ENCODE measurements around the gene UQCR11. TPM values are rescaled to one million over a fixed set of nuclear protein-coding genes. Genes with fewer than 3 reads are reported as not detected.

Gene UQCR11
- total and polyA plus RNA-seq, 3 donors from 2014 or later, result 45.8 to 105 (median 60.8) TPM

DNA sequence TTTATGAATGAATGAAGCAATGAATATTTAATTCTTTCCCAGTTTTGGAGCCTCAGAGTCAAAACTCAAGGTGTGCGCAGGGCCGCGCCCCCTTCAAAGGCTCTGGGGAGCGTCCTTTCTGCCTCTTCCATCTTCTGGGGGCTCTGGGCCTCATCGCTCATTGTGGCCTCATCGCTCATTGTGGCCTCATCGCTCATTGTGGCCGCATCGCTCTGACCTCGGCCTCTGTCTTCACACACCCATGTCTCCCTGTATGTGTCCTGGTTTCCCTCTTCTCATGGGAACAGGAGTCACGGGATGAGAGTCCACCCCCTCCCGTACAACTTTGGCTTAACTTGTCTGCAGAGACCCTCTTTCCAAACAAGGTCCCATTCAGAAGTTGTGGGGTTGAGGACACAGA, 33.9 kb downstream of the UQCR11 start:
- whole genome bisulfite sequencing, 2 donors, result 88 to 91% methylated on average over 12 of the region's 12 CpGs
- DNase-seq, result no peak
- no peak overlapping the region for H3K27ac ChIP-seq

DNA sequence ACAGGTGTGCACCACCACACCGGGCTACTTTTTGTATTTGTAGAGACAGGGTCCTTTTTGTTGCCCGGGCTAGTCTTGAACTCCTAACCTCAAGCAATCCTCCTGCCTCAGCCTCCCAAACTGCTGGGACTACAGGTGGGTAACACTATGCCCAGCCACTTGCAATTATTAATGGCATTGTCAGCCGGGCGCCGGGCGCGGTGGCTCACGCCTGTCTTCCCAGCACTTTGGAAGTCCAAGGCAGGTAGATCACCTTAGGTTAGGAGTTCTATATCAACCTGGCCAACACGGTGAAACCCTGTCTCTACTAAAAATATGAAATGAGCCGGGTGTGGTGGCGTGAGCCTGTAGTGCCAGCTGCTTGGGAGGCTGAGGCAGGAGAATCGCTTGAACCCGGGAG, 34.4 kb downstream of the UQCR11 start:
- Histone ChIP-seq H3K9me3 (no peaks in the 10 kb centered on the region), H3K4me3 (no peak overlapping the region), H3K4me1 (peaks cover 6% of the 10 kb centered on the region), H3K36me3 (ENCODE audit: low read depth, missing control alignments) (no peaks in the 10 kb centered on the region), H3K27ac (no peak overlapping the region), H3K27me3 (no peaks in the 10 kb centered on the region)
- intact Hi-C loops (cut with DNase I; ENCODE audit: low total_unique reads), result no loop called here
- no peak for DNase-seq
- 93 to 97% methylated on average over 13 of the region's 13 CpGs for WGBS, 2 donors
- TF ChIP-seq POLR2A (IDR thresholded peaks at IDR 0.05), result no peak
- TF ChIP-seq, protein P1, sequence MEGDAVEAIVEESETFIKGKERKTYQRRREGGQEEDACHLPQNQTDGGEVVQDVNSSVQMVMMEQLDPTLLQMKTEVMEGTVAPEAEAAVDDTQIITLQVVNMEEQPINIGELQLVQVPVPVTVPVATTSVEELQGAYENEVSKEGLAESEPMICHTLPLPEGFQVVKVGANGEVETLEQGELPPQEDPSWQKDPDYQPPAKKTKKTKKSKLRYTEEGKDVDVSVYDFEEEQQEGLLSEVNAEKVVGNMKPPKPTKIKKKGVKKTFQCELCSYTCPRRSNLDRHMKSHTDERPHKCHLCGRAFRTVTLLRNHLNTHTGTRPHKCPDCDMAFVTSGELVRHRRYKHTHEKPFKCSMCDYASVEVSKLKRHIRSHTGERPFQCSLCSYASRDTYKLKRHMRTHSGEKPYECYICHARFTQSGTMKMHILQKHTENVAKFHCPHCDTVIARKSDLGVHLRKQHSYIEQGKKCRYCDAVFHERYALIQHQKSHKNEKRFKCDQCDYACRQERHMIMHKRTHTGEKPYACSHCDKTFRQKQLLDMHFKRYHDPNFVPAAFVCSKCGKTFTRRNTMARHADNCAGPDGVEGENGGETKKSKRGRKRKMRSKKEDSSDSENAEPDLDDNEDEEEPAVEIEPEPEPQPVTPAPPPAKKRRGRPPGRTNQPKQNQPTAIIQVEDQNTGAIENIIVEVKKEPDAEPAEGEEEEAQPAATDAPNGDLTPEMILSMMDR (IDR thresholded peaks at IDR 0.05), result no peak

More for the DNA sequence above, 33.9 kb downstream of the UQCR11 start:
- no peak overlapping the region for H3K4me3 ChIP-seq
- no peak for TF ChIP-seq POLR2A (IDR thresholded peaks at IDR 0.05)
- TF ChIP-seq, protein P1 (IDR thresholded peaks at IDR 0.05), result no peak
- no peaks in the 10 kb centered on the region for H3K36me3 ChIP-seq (ENCODE audit: low read depth, missing control alignments)
- H3K27me3 ChIP-seq, result no peaks in the 10 kb centered on the region
- intact Hi-C loops (cut with DNase I; ENCODE audit: low total_unique reads), result no loop called here
- no peaks in the 10 kb centered on the region for H3K9me3 ChIP-seq
- H3K4me1 ChIP-seq, result peaks cover 6% of the 10 kb centered on the region

DNA sequence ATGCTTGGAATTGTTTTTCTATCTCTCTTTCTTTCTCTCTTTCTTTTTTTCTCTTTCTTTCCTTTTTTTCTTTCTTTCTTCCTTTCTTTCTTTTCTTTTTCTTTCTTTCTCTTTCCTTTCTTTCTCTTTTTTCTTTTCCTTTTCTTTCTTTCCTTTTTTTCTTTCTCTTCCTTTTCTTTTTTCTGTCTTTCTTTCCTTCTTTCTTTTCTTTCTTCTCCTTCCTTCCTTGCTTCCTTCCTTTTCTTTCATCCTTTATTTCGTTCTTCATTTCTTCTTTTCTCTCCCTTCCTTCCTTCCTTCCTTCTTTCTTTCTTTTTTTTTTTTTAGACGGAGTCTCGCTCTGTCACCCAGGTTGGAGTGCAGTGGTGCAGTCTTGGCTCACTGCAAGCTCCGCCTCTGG, 35.3 kb downstream of the UQCR11 start:
- TF ChIP-seq POLR2A (IDR thresholded peaks at IDR 0.05), result no peak
- TF ChIP-seq, protein P1 (IDR thresholded peaks at IDR 0.05), result no peak
- Histone ChIP-seq H3K9me3 (no peaks in the 10 kb centered on the region), H3K27ac (no peak overlapping the region), H3K27me3 (no peaks in the 10 kb centered on the region), H3K36me3 (ENCODE audit: low read depth, missing control alignments) (no peaks in the 10 kb centered on the region), H3K4me1 (peaks cover 6% of the 10 kb centered on the region), H3K4me3 (no peak overlapping the region)
- WGBS, 2 donors, result 87 to 92% methylated on average over 4 of the region's 4 CpGs
- no peak for DNase-seq
- intact Hi-C loops (cut with DNase I; ENCODE audit: low total_unique reads), result no loop called here

DNA sequence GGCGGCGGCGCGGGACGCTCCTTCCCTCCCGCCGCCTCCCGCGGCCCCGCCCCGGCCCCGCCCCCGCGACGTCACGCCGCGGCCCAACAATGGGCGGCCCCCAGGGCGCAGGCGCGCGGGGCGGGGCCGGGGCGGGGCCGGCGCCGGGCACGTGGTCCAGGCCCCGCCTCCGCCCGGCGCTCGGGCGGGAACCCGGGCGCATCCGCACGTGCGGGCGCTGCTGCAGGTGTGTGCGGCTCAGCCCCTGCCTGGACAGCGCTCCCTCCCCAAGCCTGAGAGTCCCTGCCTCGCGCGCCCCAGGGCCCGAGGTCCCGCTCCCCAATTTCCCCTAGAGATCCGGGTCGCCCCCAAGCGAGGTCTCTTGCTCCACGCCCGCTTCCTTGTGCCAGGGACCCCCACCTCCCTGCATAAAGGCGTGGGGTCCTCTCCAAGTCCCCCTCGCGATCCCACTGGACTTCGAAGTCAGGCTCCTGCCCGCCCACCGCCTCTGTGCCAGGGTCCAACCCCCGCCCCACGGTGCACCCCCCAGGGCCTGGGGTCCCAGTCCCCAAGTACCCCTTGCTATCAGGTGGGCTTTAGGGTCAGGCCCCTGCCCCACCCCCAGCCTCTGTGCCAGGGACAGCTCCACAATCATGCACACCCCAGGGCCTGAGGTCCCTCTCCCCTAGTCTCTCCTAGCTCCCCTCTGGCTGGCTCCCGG, 36.8 kb downstream of the UQCR11 start, which contains the start of gene MEX3D:
TSS of gene MEX3D (minus strand) at position 6 of the 700 bp plus-strand sequence. CDS start 267 bp downstream, outside the sequence.
- H3K4me1 ChIP-seq, result peaks cover 6% of the 10 kb centered on the region
- intact Hi-C loops (cut with DNase I; ENCODE audit: low total_unique reads), result no loop called here
- no peaks in the 10 kb centered on the region for H3K9me3 ChIP-seq
- no peaks in the 10 kb centered on the region for H3K36me3 ChIP-seq (ENCODE audit: low read depth, missing control alignments)
- H3K4me3 ChIP-seq, result peak within 1 kb of the TSS; percentile 67 to 76
- DNase-seq, result peak; percentile 77
- peak within 1 kb of the TSS; percentile 81 to 87 for H3K27ac ChIP-seq
- H3K27me3 ChIP-seq, result no peaks in the 10 kb centered on the region
- TF ChIP-seq POLR2A (IDR thresholded peaks at IDR 0.05), result no peak
- 15% methylated on average over 11 to 13 of the region's 63 CpGs for WGBS, 2 donors

DNA sequence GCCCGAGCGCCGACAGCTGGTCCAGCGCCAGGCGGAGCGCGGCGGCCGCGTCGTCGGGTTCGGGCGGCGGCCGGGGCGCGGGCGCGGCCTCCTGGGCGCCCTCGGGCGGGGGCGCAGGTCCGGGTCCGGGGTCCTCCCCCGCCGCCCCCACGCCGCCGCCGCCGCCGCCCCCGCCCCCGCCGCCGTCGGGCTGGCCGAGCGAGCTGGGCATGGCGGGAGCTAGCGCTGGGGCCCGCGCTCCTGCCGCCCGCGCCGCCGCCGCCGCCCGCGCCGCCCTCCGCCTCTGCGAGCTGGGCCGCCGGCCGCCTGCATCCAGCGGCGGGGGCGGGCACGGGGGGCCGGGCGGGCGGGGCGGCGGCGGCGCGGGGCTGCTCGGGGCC, 37.4 kb downstream of the UQCR11 start:
- Histone ChIP-seq H3K36me3 (ENCODE audit: low read depth, missing control alignments) (no peaks in the 10 kb centered on the region), H3K9me3 (no peaks in the 10 kb centered on the region), H3K4me1 (peaks cover 6% of the 10 kb centered on the region), H3K4me3 (peak overlapping the region in 1 of 2 donors; percentile 67), H3K27me3 (no peaks in the 10 kb centered on the region), H3K27ac (no peak overlapping the region)
- no peak for DNase-seq
- TF ChIP-seq POLR2A (IDR thresholded peaks at IDR 0.05), result no peak
- TF ChIP-seq, protein P1 (IDR thresholded peaks at IDR 0.05), result no peak
- intact Hi-C loops (cut with DNase I; ENCODE audit: low total_unique reads), result no loop called here
- 0% methylated on average over 8 of the region's 73 CpGs; no CpG with 5 or more reads in 1 of the 2 donors for WGBS, 2 donors

Measured in testis (tissue), 3 donors.